ENCODE data around the gene TDRD7.

DNA sequence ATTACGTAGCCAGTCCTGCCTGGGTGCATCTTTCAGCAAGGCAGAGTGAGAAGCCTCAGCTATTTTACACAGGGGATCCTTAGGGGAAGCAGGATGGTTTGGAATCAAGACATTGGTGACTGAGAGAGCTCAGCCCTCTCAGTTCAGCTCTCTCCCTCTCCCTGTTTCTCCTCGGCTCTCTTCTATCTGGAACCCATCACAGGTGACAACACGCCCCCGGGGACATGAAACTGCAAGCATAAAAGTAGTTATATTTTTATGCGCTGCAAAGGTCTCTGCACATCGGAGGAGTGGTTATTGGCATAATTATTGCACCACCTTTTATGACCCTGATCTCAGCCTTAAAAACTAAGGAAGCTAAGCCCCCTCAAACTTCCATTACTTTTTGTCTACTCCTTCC lies 103.8 kb downstream of the TDRD7 start:
- TF ChIP-seq, protein P1, sequence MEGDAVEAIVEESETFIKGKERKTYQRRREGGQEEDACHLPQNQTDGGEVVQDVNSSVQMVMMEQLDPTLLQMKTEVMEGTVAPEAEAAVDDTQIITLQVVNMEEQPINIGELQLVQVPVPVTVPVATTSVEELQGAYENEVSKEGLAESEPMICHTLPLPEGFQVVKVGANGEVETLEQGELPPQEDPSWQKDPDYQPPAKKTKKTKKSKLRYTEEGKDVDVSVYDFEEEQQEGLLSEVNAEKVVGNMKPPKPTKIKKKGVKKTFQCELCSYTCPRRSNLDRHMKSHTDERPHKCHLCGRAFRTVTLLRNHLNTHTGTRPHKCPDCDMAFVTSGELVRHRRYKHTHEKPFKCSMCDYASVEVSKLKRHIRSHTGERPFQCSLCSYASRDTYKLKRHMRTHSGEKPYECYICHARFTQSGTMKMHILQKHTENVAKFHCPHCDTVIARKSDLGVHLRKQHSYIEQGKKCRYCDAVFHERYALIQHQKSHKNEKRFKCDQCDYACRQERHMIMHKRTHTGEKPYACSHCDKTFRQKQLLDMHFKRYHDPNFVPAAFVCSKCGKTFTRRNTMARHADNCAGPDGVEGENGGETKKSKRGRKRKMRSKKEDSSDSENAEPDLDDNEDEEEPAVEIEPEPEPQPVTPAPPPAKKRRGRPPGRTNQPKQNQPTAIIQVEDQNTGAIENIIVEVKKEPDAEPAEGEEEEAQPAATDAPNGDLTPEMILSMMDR (IDR thresholded peaks at IDR 0.05), result no peak
- TF ChIP-seq EZH2 (IDR thresholded peaks at IDR 0.05; ENCODE audit: borderline replicate concordance, insufficient read depth, low read depth, low read length, poor library complexity, severe bottlenecking), result no peak

All from B cell (primary cell).